MM.1S (cell line): ENCODE measurements around the gene SLC43A3.

ENCODE experiments used
- DNase-seq: peaks from one replicate; pipeline ENCODE4 v3.0.0-alpha.2; 2015
- H2AFZ ChIP-seq: fragments of 300-600 bp; sonication (generic); 2 replicates; pipeline ENCODE4 v1.6.0; 2016; ENCODE audit warnings: antibody characterized with exemption, low read length
- H3F3A ChIP-seq: fragments of 300-600 bp; sonication (generic); 2 replicates; pipeline ENCODE4 v1.6.1; 2016; ENCODE audit warnings: mild to moderate bottlenecking, antibody characterized with exemption, low read length, moderate library complexity, mixed read lengths; ENCODE audit not compliant: insufficient read depth
- H3K27ac ChIP-seq: fragments of 300-600 bp; sonication (generic); 2 replicates; pipeline ENCODE4 v1.5.1; 2016; ENCODE audit warnings: mild to moderate bottlenecking, low read length
- H3K27me3 ChIP-seq: fragments of 300-600 bp; sonication (generic); replicated peaks from 2 replicates; pipeline ENCODE4 v1.6.0; 2016; ENCODE audit warnings: low read length; ENCODE audit not compliant: insufficient read depth
- H3K36me3 ChIP-seq: fragments of 300-600 bp; sonication (generic); replicated peaks from 2 replicates; pipeline ENCODE4 v1.6.1; 2016; ENCODE audit warnings: mild to moderate bottlenecking, low read length, mixed read lengths; ENCODE audit not compliant: insufficient read depth
- H3K4me1 ChIP-seq: fragments of 300-600 bp; sonication (generic); 2 replicates; pipeline ENCODE4 v1.6.1; 2016; ENCODE audit warnings: low read length, mixed read lengths
- H3K4me2 ChIP-seq: fragments of 300-600 bp; sonication (generic); 2 replicates; pipeline ENCODE4 v1.6.0; 2016; ENCODE audit warnings: low read depth, low read length
- H3K4me3 ChIP-seq: fragments of 300-600 bp; sonication (generic); 2 replicates; pipeline ENCODE4 v1.5.1; 2016; ENCODE audit warnings: low read length, mixed read lengths
- H3K79me2 ChIP-seq: fragments of 300-600 bp; sonication (generic); 2 replicates; pipeline ENCODE4 v1.6.1; 2016; ENCODE audit warnings: mixed run types, low read length, mixed read lengths
- H3K9ac ChIP-seq: fragments of 300-600 bp; sonication (generic); 2 replicates; pipeline ENCODE4 v1.6.1; 2016; ENCODE audit warnings: low read length, mixed read lengths
- H3K9me2 ChIP-seq: fragments of 300-600 bp; sonication (generic); replicated peaks from 2 replicates; pipeline ENCODE4 v1.6.1; 2016; ENCODE audit warnings: mild to moderate bottlenecking, low read length, mixed read lengths; ENCODE audit not compliant: insufficient read depth
- H3K9me3 ChIP-seq: fragments of 300-600 bp; sonication (generic); replicated peaks from 2 replicates; pipeline ENCODE4 v1.6.1; 2016; ENCODE audit warnings: mild to moderate bottlenecking, low read length, mixed read lengths; ENCODE audit not compliant: insufficient read depth
- H4K20me1 ChIP-seq: fragments of 300-600 bp; sonication (generic); 2 replicates; pipeline ENCODE4 v1.6.1; 2016; ENCODE audit warnings: mild to moderate bottlenecking, low read length, moderate library complexity, mixed read lengths; ENCODE audit not compliant: insufficient read depth
- CTCF ChIP-seq: fragments of 300-600 bp; sonication (generic); IDR thresholded peaks from 2 replicates; pipeline ENCODE4 v1.5.1; 2016; ENCODE audit warnings: antibody characterized with exemption, low read length, mixed read lengths
- EZH2 ChIP-seq: fragments of 300-600 bp; sonication (generic); optimal IDR thresholded peaks from 2 replicates; pipeline ENCODE3; 2017; ENCODE audit warnings: low read depth, mild to moderate bottlenecking, antibody characterized with exemption, low read length, mixed read lengths
- EZH2phosphoT487 ChIP-seq: fragments of 300-600 bp; sonication (generic); IDR thresholded peaks from 2 replicates; pipeline ENCODE4 v1.6.1; 2018; ENCODE audit warnings: antibody characterized with exemption, low read length

Gene SLC43A3

GRCh38 chr11:57386178-57386940 is 40.6 kb downstream of the SLC43A3 start:
- Histone ChIP-seq H3K27ac (no peak overlapping the region), H3F3A (no peaks in the 10 kb centered on the region), H3K36me3 (no peaks in the 10 kb centered on the region), H3K9me3 (no peaks in the 10 kb centered on the region), H3K9me2 (no peaks in the 10 kb centered on the region), H4K20me1 (no peaks in the 10 kb centered on the region), H2AFZ (no peak overlapping the region), H3K4me1 (no peaks in the 10 kb centered on the region), H3K79me2 (no peaks in the 10 kb centered on the region), H3K4me2 (no peak overlapping the region), H3K27me3 (no peaks in the 10 kb centered on the region), H3K9ac (no peak overlapping the region), H3K4me3 (no peak overlapping the region)
- TF ChIP-seq EZH2phosphoT487: no peak
- TF ChIP-seq EZH2: no peak
- TF ChIP-seq CTCF: no peak
- no peak for DNase-seq

GRCh38 chr11:57380975-57381374 is 45.9 kb downstream of the SLC43A3 start, which contains the start of gene PRG3:
Gene PRG3, minus strand, starts transcription at chr11:57381150. Its CDS starts 442 bp downstream, at chr11:57380708.
- no peak for TF ChIP-seq CTCF
- no peak for TF ChIP-seq EZH2
- TF ChIP-seq EZH2phosphoT487: no peak
- H3K27me3 ChIP-seq: peaks cover 11% of the 10 kb centered on the region; the same call in 1 of the 2 replicates
- no peak within 1 kb of the TSS for H2AFZ ChIP-seq
- H3K4me3 ChIP-seq: no peak within 1 kb of the TSS
- H3K9me2 ChIP-seq: no peaks in the 10 kb centered on the region
- H3K4me1 ChIP-seq: no peaks in the 10 kb centered on the region
- H3K27ac ChIP-seq: no peak within 1 kb of the TSS
- H3K36me3 ChIP-seq: no peaks in the 10 kb centered on the region
- H3K9ac ChIP-seq: no peak within 1 kb of the TSS
- no peak for DNase-seq
- no peaks in the 10 kb centered on the region for H3K79me2 ChIP-seq
- no peak within 1 kb of the TSS for H3K4me2 ChIP-seq
- no peaks in the 10 kb centered on the region for H3K9me3 ChIP-seq
- no peaks in the 10 kb centered on the region for H4K20me1 ChIP-seq
- no peaks in the 10 kb centered on the region for H3F3A ChIP-seq

- no peaks in the 10 kb centered on the region for H3K79me2 ChIP-seq
- DNase-seq: peak; percentile 11
- no peak overlapping the region for H3K9ac ChIP-seq
- no peak overlapping the region for H3K4me3 ChIP-seq
- no peak overlapping the region for H2AFZ ChIP-seq
- H3K36me3 ChIP-seq: no peaks in the 10 kb centered on the region
- no peaks in the 10 kb centered on the region for H3K4me1 ChIP-seq
- peaks cover 11% of the 10 kb centered on the region; the same call in 1 of the 2 replicates for H3K27me3 ChIP-seq
- no peaks in the 10 kb centered on the region for H3K9me3 ChIP-seq
- H3F3A ChIP-seq: no peaks in the 10 kb centered on the region
- no peaks in the 10 kb centered on the region for H3K9me2 ChIP-seq
- H3K27ac ChIP-seq: no peak overlapping the region
- no peak overlapping the region for H3K4me2 ChIP-seq
- no peak for TF ChIP-seq EZH2phosphoT487
- TF ChIP-seq EZH2: no peak
- no peak for TF ChIP-seq CTCF
- no peaks in the 10 kb centered on the region for H4K20me1 ChIP-seq
Measured at GRCh38 chr11:57379732-57380131, 47.2 kb downstream of the SLC43A3 start.
